ENCODE measurements around the gene ASIC3.
A peak's percentile ranks its signal among the peaks of the same experiment; 100 is the strongest.

The ASIC3 gene

GRCh38 chr7:151087245-151088018 lies 39.1 kb downstream of the ASIC3 start:
- peak in 2 of 5 donors; percentile 36 to 38 for DNase-seq

GRCh38 chr7:151088019-151088855 lies 39.9 kb downstream of the ASIC3 start:
- DNase-seq, result no peak

- DNase-seq, result no peak
Measured at GRCh38 chr7:151088856-151089699, 40.7 kb downstream of the ASIC3 start.

GRCh38 chr7:151089893-151090730 lies 41.8 kb downstream of the ASIC3 start:
- no peak for DNase-seq

- no peak for DNase-seq
Measured at GRCh38 chr7:151091003-151091402, 42.7 kb downstream of the ASIC3 start.

- no peak for DNase-seq
Measured at GRCh38 chr7:151091431-151091830, 43.1 kb downstream of the ASIC3 start.

GRCh38 chr7:151091988-151092387 lies 43.7 kb downstream of the ASIC3 start:
- no peak for DNase-seq

- no peak for DNase-seq
Measured at GRCh38 chr7:151093748-151094147, 45.4 kb downstream of the ASIC3 start.

GRCh38 chr7:151094675-151095074 lies 46.3 kb downstream of the ASIC3 start:
- DNase-seq, result no peak

- DNase-seq, result no peak
Measured at GRCh38 chr7:151095123-151095797, 46.9 kb downstream of the ASIC3 start.

GRCh38 chr7:151095828-151096475 lies 47.6 kb downstream of the ASIC3 start:
- no peak for DNase-seq

- no peak for DNase-seq
Measured at GRCh38 chr7:151099486-151100211, 51.3 kb downstream of the ASIC3 start.

- DNase-seq, result no peak
Measured at GRCh38 chr7:151100921-151101320, 52.6 kb downstream of the ASIC3 start.

GRCh38 chr7:151101621-151102396 lies 53.5 kb downstream of the ASIC3 start:
- DNase-seq, result no peak

All from T-helper 1 cell (primary cell).